Suprapubic skin (tissue), 4 donors: Measurements from ENCODE around the gene TMEM72. TPM values are rescaled to one million over a fixed set of nuclear protein-coding genes. Genes with fewer than 3 reads are reported as not detected.

Source experiments
- DNase-seq, 2 donors: peaks; one replicate each; pipeline ENCODE4 v3.0.0-alpha.2; 2019; ENCODE audit warnings: low spot score in 2 of 2
- H3K27ac ChIP-seq: fragments of 200-600 bp; sonication (generic); one replicate; pipeline ENCODE4 v1.5.1; 2019
- H3K27me3 ChIP-seq: fragments of 200-600 bp; sonication (generic); one replicate; pipeline ENCODE4 v1.5.1; 2019
- H3K36me3 ChIP-seq: fragments of 200-600 bp; sonication (generic); one replicate; pipeline ENCODE4 v1.5.1; 2019
- H3K4me1 ChIP-seq: fragments of 200-600 bp; sonication (generic); one replicate; pipeline ENCODE4 v1.5.1; 2019
- H3K4me3 ChIP-seq: fragments of 200-600 bp; sonication (generic); one replicate; pipeline ENCODE4 v1.5.1; 2019; ENCODE audit warnings: mild to moderate bottlenecking
- H3K9me3 ChIP-seq: fragments of 200-600 bp; sonication (generic); one replicate; pipeline ENCODE4 v1.5.1; 2019
- CTCF ChIP-seq, 2 donors: fragments of 200-600 bp in 1 of 2; fragments of 450-650 bp in 1 of 2; sonication (generic) in 1 of 2; IDR thresholded peaks; one replicate each; pipeline ENCODE4 v1.5.1; 2016 to 2019; ENCODE audit warnings: antibody characterized with exemption in 2 of 2, mild to moderate bottlenecking in 1 of 2, moderate library complexity in 1 of 2
- EP300 ChIP-seq: sonication (generic); formaldehyde crosslinking; IDR thresholded peaks from one replicate; pipeline ENCODE4 v1.6.1; 2017; ENCODE audit warnings: antibody characterized with exemption
- POLR2A ChIP-seq, 2 donors: fragments of 450-650 bp; IDR thresholded peaks; one replicate each; pipeline ENCODE4 v1.6.1; 2017; ENCODE audit warnings: antibody characterized with exemption in 2 of 2, mild to moderate bottlenecking in 2 of 2, moderate library complexity in 2 of 2
- POLR2AphosphoS5 ChIP-seq, 3 donors: sonication (generic); formaldehyde crosslinking; IDR thresholded peaks; one replicate each; pipeline ENCODE4 v1.6.1; 2017; ENCODE audit warnings: antibody characterized with exemption in 3 of 3
- WGBS: methylation state at CpG from one replicate; pipeline ENCODE4 v1.1.5; 2018; 5-methylcytosine and 5-hydroxymethylcytosine counted together
- total RNA-seq, 4 donors: library from RNA; depleted of rRNA; stranded (reverse); fragments of >200 nt; gene quantifications; one replicate each; pipeline ENCODE4 v1.1.0, GENCODE V29; 2016

The TMEM72 gene
- total RNA-seq, 4 donors from 2014 or later: not detected

GRCh38 chr10:44874166-44874565 is 37.0 kb upstream of the TMEM72 start:
- no peak for TF ChIP-seq POLR2A (IDR thresholded peaks at IDR 0.05)
- no peak for TF ChIP-seq CTCF (IDR thresholded peaks at IDR 0.05)
- TF ChIP-seq POLR2AphosphoS5 (IDR thresholded peaks at IDR 0.05): no peak
- no peak for TF ChIP-seq EP300
- no peak overlapping the region for H3K4me3 ChIP-seq
- DNase-seq: no peak
- WGBS: 50% methylated on average over 1 of the region's 1 CpG
- H3K27me3 ChIP-seq: no peaks in the 10 kb centered on the region
- no peaks in the 10 kb centered on the region for H3K36me3 ChIP-seq
- H3K4me1 ChIP-seq: peaks cover 14% of the 10 kb centered on the region
- H3K27ac ChIP-seq: no peak overlapping the region
- H3K9me3 ChIP-seq: no peaks in the 10 kb centered on the region

GRCh38 chr10:44878706-44879530 is 32.2 kb upstream of the TMEM72 start:
- peak overlapping the region; percentile 45 for H3K4me3 ChIP-seq
- no peaks in the 10 kb centered on the region for H3K9me3 ChIP-seq
- TF ChIP-seq POLR2A (IDR thresholded peaks at IDR 0.05) (no peak), EP300 (peak; percentile 54), CTCF (IDR thresholded peaks at IDR 0.05) (no peak), POLR2AphosphoS5 (IDR thresholded peaks at IDR 0.05) (no peak)
- DNase-seq: peak; percentile 90 to 91
- H3K27ac ChIP-seq: peak overlapping the region; percentile 30
- H3K27me3 ChIP-seq: no peaks in the 10 kb centered on the region
- H3K36me3 ChIP-seq: no peaks in the 10 kb centered on the region
- WGBS: 1% methylated on average over 24 of the region's 29 CpGs
- H3K4me1 ChIP-seq: peaks cover 21% of the 10 kb centered on the region

GRCh38 chr10:44879531-44879899 is 31.6 kb upstream of the TMEM72 start:
- Histone ChIP-seq H3K27ac (peak overlapping the region; percentile 30), H3K27me3 (no peaks in the 10 kb centered on the region), H3K36me3 (no peaks in the 10 kb centered on the region), H3K4me3 (peak overlapping the region; percentile 45), H3K4me1 (peaks cover 16% of the 10 kb centered on the region), H3K9me3 (no peaks in the 10 kb centered on the region)
- 26% methylated on average over 14 of the region's 14 CpGs for WGBS
- DNase-seq: peak in 1 of 2 donors; percentile 67
- TF ChIP-seq POLR2A (IDR thresholded peaks at IDR 0.05): no peak

- no peaks in the 10 kb centered on the region for H3K9me3 ChIP-seq
- H3K27ac ChIP-seq: no peak overlapping the region
- H3K4me1 ChIP-seq: peaks cover 16% of the 10 kb centered on the region
- no peak for DNase-seq
- no peak overlapping the region for H3K4me3 ChIP-seq
- H3K27me3 ChIP-seq: no peaks in the 10 kb centered on the region
- WGBS: 95% methylated on average over 17 of the region's 17 CpGs
- TF ChIP-seq CTCF (IDR thresholded peaks at IDR 0.05) (no peak), EP300 (no peak), POLR2AphosphoS5 (IDR thresholded peaks at IDR 0.05) (no peak), POLR2A (IDR thresholded peaks at IDR 0.05) (no peak)
- H3K36me3 ChIP-seq: no peaks in the 10 kb centered on the region
Measured at GRCh38 chr10:44880090-44880715, 30.9 kb upstream of the TMEM72 start.

- TF ChIP-seq CTCF (IDR thresholded peaks at IDR 0.05): no peak
- no peak for TF ChIP-seq EP300
- TF ChIP-seq POLR2AphosphoS5 (IDR thresholded peaks at IDR 0.05): no peak
- TF ChIP-seq POLR2A (IDR thresholded peaks at IDR 0.05): no peak
- Histone ChIP-seq H3K4me3 (no peak overlapping the region), H3K27me3 (no peaks in the 10 kb centered on the region), H3K36me3 (no peaks in the 10 kb centered on the region), H3K4me1 (peaks cover 16% of the 10 kb centered on the region), H3K27ac (no peak overlapping the region), H3K9me3 (no peaks in the 10 kb centered on the region)
- no peak for DNase-seq
- 91% methylated on average over 7 of the region's 7 CpGs for WGBS
Measured at GRCh38 chr10:44881649-44882048, 29.5 kb upstream of the TMEM72 start.
